B cell (primary cell): ENCODE data around the gene PROCA1. TPM values are rescaled to one million over a fixed set of nuclear protein-coding genes. Genes with fewer than 3 reads are reported as not detected.

ENCODE experiments used
- ATAC-seq: fragments of 200-7000 bp; cut with Tn5 transposase; one replicate; pipeline ENCODE4 v1.10.0; 2021; ENCODE audit warnings: low read depth, mild to moderate bottlenecking, moderate number of reproducible peaks, moderate library complexity
- CTCF ChIA-PET: fragments of 350-600 bp; sonication (Branson Sonifier 250); formaldehyde crosslinking; loops from one replicate; lab custom pipeline; 2021; ENCODE audit warnings: antibody characterized with exemption, inconsistent platforms; lab: Charles Lee
- POLR2A ChIA-PET: fragments of 350-600 bp; sonication (Branson Sonifier 250); formaldehyde crosslinking; loops from one replicate; lab custom pipeline; 2021; ENCODE audit warnings: antibody characterized with exemption; lab: Charles Lee
- DNase-seq: peaks from one replicate; pipeline ENCODE4 v3.0.0; 2013
- H2AFZ ChIP-seq: 2 replicates; pipeline ENCODE4 v1.6.1; 2012; ENCODE audit warnings: mild to moderate bottlenecking, low read depth, low read length; ENCODE audit not compliant: insufficient read depth, poor library complexity, severe bottlenecking
- H3K27ac ChIP-seq, 2 donors: 1 replicate in 1 of 2; 2 replicates in 1 of 2; pipeline ENCODE4 v1.5.1; 2012 to 2013; ENCODE audit warnings: low read length in 2 of 2, mild to moderate bottlenecking in 2 of 2, moderate library complexity in 1 of 2
- H3K27me3 ChIP-seq, 4 experiments: fragments of 200-600 bp in 1 of 4; sonication (generic) in 1 of 4; replicated peaks in 1 of 4; 1 replicate in 2 of 4; 2 replicates in 2 of 4; pipeline versions ENCODE4 v1.6.1 to v1.7.0; 2013 to 2016; ENCODE audit warnings: low read length in 3 of 4, mild to moderate bottlenecking in 2 of 4, mixed read lengths in 1 of 4, moderate library complexity in 1 of 4; ENCODE audit not compliant: insufficient read depth in 4 of 4, control insufficient read depth in 3 of 4; ENCODE audit errors: control extremely low read depth in 1 of 4
- H3K36me3 ChIP-seq, 2 experiments: replicated peaks in 1 of 2; 1 replicate in 1 of 2; 2 replicates in 1 of 2; pipeline versions ENCODE4 v1.6.1 to v1.7.1; 2013; ENCODE audit warnings: low read length in 1 of 2; ENCODE audit not compliant: insufficient read depth in 2 of 2, control insufficient read depth in 1 of 2; ENCODE audit errors: control extremely low read depth in 1 of 2, extremely low read depth in 1 of 2
- H3K4me1 ChIP-seq, 2 donors: fragments of 200-600 bp in 1 of 2; sonication (generic) in 1 of 2; 1 replicate in 1 of 2; 2 replicates in 1 of 2; pipeline versions ENCODE4 v1.5.1 to v1.6.1; 2013 to 2017; ENCODE audit warnings: low read length in 2 of 2; ENCODE audit not compliant: control insufficient read depth in 2 of 2, insufficient read depth in 2 of 2
- H3K4me2 ChIP-seq: replicated peaks from 2 replicates; pipeline ENCODE3; 2012; ENCODE audit warnings: mild to moderate bottlenecking, low read depth, low read length; ENCODE audit not compliant: poor library complexity, severe bottlenecking
- H3K4me3 ChIP-seq, 5 experiments: fragments of 200-600 bp in 1 of 5; sonication (generic) in 1 of 5; 1 replicate in 3 of 5; 2 replicates in 2 of 5; pipeline versions ENCODE4 v1.5.1 to v1.7.0; 2011 to 2016; ENCODE audit warnings: low read length in 4 of 5, mild to moderate bottlenecking in 4 of 5, low read depth in 2 of 5, control low read depth in 1 of 5, moderate library complexity in 1 of 5; ENCODE audit not compliant: insufficient read depth in 1 of 5; ENCODE audit errors: control extremely low read depth in 1 of 5, extremely low read depth in 1 of 5
- H3K79me2 ChIP-seq: fragments of 200-600 bp; sonication (generic); one replicate; pipeline ENCODE4 v1.6.0; 2016; ENCODE audit warnings: low read length; ENCODE audit not compliant: control insufficient read depth, insufficient read depth
- H3K9ac ChIP-seq: fragments of 200-600 bp; sonication (generic); 2 replicates; pipeline ENCODE4 v1.6.1; 2017; ENCODE audit warnings: mild to moderate bottlenecking, low read length, moderate library complexity
- H3K9me3 ChIP-seq, 3 donors: one replicate each; pipeline versions ENCODE4 v1.6.1 to v1.7.1; 2013; ENCODE audit warnings: low read length in 2 of 3; ENCODE audit not compliant: control insufficient read depth in 2 of 3, insufficient read depth in 1 of 3; ENCODE audit errors: control extremely low read depth in 1 of 3
- H4K20me1 ChIP-seq: 2 replicates; pipeline ENCODE4 v1.6.0; 2012; ENCODE audit warnings: mild to moderate bottlenecking, low read length; ENCODE audit not compliant: insufficient read depth, control insufficient read depth, poor library complexity, severe bottlenecking
- H3K27ac Mint-ChIP-seq: one replicate; pipeline ENCODE4 v1.8.0; 2021; ENCODE audit warnings: mixed read lengths
- H3K27me3 Mint-ChIP-seq: one replicate; pipeline ENCODE4 v1.8.0; 2021; ENCODE audit warnings: mixed read lengths
- H3K4me1 Mint-ChIP-seq: one replicate; pipeline ENCODE4 v1.8.0; 2021; ENCODE audit warnings: mixed read lengths
- H3K4me3 Mint-ChIP-seq: one replicate; pipeline ENCODE4 v1.8.0; 2021; ENCODE audit warnings: mixed read lengths
- H3K9me3 Mint-ChIP-seq: one replicate; pipeline ENCODE4 v1.8.0; 2022; ENCODE audit warnings: mixed read lengths; ENCODE audit not compliant: insufficient read depth
- EZH2 ChIP-seq: IDR thresholded peaks from 2 replicates; pipeline ENCODE4 v1.6.1; 2012; ENCODE audit warnings: borderline replicate concordance, low read depth, mild to moderate bottlenecking, moderate library complexity, low read length; ENCODE audit not compliant: insufficient read depth, poor library complexity, severe bottlenecking
- WGBS: methylation state at CpG from one replicate; pipeline ENCODE4 v1.1.5; 2013; ENCODE audit warnings: missing lambda C conversion rate; ENCODE audit not compliant: insufficient coverage; 5-methylcytosine and 5-hydroxymethylcytosine counted together
- intact Hi-C: fragments of 100-400 bp; cut with micrococcal nuclease; formaldehyde crosslinking; loops from one replicate; pipeline ENCODE4 v1.10.0; 2022
- polyA plus RNA-seq: library from polyadenylated mRNA; depleted of rRNA; stranded (reverse); fragments of >200 nt; gene quantifications from 2 replicates; pipeline ENCODE4 v1.2.3, GENCODE V29; 2012
- total RNA-seq, 2 donors: library from RNA; stranded (reverse); fragments of 120-200 nt in 1 of 2; gene quantifications; 1 replicate in 1 of 2; 2 replicates in 1 of 2; pipeline versions ENCODE4 v1.2.3 to v1.2.4, GENCODE V29; 2013 to 2022
- TF ChIP-seq, protein P1 (sequence below): fragments of 200-600 bp; IDR thresholded peaks from one replicate; pipeline ENCODE4 v1.8.0; 2022; ENCODE audit warnings: antibody characterized with exemption, mild to moderate bottlenecking

PROCA1 gene
- total and polyA plus RNA-seq, 2 donors (not counting 1 experiment from before 2014, with no cell fraction given) = 7.4 to 26.8 TPM

DNA sequence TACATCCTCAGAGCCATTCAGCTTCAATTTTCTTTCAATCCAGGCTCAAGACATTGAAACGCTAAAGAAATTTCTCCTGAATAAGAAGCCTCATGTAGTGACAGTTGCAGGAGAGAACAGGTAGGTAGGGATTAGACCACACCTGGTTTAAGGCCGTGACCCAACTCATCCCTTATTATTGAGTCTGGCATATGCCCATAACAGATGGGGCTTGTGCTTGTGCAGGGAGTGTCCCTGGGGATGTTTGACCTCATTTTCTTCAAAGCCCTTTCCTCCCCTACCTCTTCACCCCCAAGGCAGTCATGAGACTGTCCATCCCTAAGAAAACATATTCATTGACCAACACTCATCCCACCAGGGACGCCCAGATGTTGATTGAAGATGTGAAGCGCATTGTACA, 25.4 kb downstream of the PROCA1 start:
- WGBS = 96% methylated on average over 3 of the region's 4 CpGs
- CTCF ChIA-PET = no interaction called here
- no peak for TF ChIP-seq EZH2

GRCh38 chr17:28685366-28685765, 26.3 kb downstream of the PROCA1 start:
- H3K27me3 Mint-ChIP-seq = no peaks in the 10 kb centered on the region
- ATAC-seq (no peak), DNase-seq (no peak)
- Histone ChIP-seq H4K20me1 (peaks cover 7% of the 10 kb centered on the region), H3K4me3 (no peak overlapping the region), H3K4me1 (no peaks in the 10 kb centered on the region), H3K9me3 (no peaks in the 10 kb centered on the region), H3K9ac (no peak overlapping the region), H3K27me3 (no peaks in the 10 kb centered on the region), H2AFZ (no peak overlapping the region), H3K36me3 (peaks cover 17 to 98% of the 10 kb centered on the region in 2 experiments), H3K27ac (no peak overlapping the region), H3K4me2 (no peak overlapping the region), H3K79me2 (no peaks in the 10 kb centered on the region)
- no peak for TF ChIP-seq EZH2
- TF ChIP-seq, protein P1, sequence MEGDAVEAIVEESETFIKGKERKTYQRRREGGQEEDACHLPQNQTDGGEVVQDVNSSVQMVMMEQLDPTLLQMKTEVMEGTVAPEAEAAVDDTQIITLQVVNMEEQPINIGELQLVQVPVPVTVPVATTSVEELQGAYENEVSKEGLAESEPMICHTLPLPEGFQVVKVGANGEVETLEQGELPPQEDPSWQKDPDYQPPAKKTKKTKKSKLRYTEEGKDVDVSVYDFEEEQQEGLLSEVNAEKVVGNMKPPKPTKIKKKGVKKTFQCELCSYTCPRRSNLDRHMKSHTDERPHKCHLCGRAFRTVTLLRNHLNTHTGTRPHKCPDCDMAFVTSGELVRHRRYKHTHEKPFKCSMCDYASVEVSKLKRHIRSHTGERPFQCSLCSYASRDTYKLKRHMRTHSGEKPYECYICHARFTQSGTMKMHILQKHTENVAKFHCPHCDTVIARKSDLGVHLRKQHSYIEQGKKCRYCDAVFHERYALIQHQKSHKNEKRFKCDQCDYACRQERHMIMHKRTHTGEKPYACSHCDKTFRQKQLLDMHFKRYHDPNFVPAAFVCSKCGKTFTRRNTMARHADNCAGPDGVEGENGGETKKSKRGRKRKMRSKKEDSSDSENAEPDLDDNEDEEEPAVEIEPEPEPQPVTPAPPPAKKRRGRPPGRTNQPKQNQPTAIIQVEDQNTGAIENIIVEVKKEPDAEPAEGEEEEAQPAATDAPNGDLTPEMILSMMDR = no peak
- ChIA-PET CTCF (no interaction called here), POLR2A (no interaction called here)
- intact Hi-C loops = no loop called here
- H3K9me3 Mint-ChIP-seq = no peaks in the 10 kb centered on the region
- WGBS = 94% methylated on average over 3 of the region's 5 CpGs
- H3K4me1 Mint-ChIP-seq = no peaks in the 10 kb centered on the region
- no peak overlapping the region for H3K4me3 Mint-ChIP-seq
- no peak overlapping the region for H3K27ac Mint-ChIP-seq

More for the DNA sequence above, 25.4 kb downstream of the PROCA1 start:
- Histone ChIP-seq H3K4me2 (no peak overlapping the region), H3K79me2 (no peaks in the 10 kb centered on the region), H4K20me1 (peaks cover 7% of the 10 kb centered on the region), H3K27ac (no peak overlapping the region), H3K9ac (no peak overlapping the region), H3K4me3 (no peak overlapping the region), H3K9me3 (no peaks in the 10 kb centered on the region), H3K27me3 (no peaks in the 10 kb centered on the region), H3K4me1 (no peaks in the 10 kb centered on the region), H3K36me3 (peaks cover 21 to 96% of the 10 kb centered on the region in 2 experiments), H2AFZ (no peak overlapping the region)
- H3K9me3 Mint-ChIP-seq = no peaks in the 10 kb centered on the region
- ATAC-seq = no peak
- intact Hi-C loops = no loop called here
- POLR2A ChIA-PET = no interaction called here
- H3K27ac Mint-ChIP-seq = no peak overlapping the region
- no peak overlapping the region for H3K4me3 Mint-ChIP-seq
- H3K4me1 Mint-ChIP-seq = no peaks in the 10 kb centered on the region
- no peak for DNase-seq
- H3K27me3 Mint-ChIP-seq = no peaks in the 10 kb centered on the region
